Measurements from ENCODE around the gene TRPM8. TPM values are rescaled to one million over a fixed set of nuclear protein-coding genes. Genes with fewer than 3 reads are reported as not detected.
"Not testable (repeated sequence)": the region's sequence is repeated elsewhere in the genome, so short reads cannot be mapped to it uniquely, and the experiment has no call there.

Gene TRPM8
- not detected for total RNA-seq

GRCh38 chr2:233917116-233917515, at the start of gene TRPM8:
TRPM8 (plus strand) TSS chr2:233917373; CDS start chr2:233926538, 9,165 bp downstream.
- 37% methylated on average over 5 of the region's 5 CpGs for WGBS, 2 donors (ENCODE audit: low coverage in 1 of 2)
- ATAC-seq: no peak

GRCh38 chr2:233867993-233868532, 49.1 kb upstream of the TRPM8 start, which contains the start of gene MSL3B:
MSL3B (minus strand) TSS chr2:233868386.
- no peak for TF ChIP-seq POLR2A (IDR thresholded peaks at IDR 0.05)
- TF ChIP-seq, protein P1, sequence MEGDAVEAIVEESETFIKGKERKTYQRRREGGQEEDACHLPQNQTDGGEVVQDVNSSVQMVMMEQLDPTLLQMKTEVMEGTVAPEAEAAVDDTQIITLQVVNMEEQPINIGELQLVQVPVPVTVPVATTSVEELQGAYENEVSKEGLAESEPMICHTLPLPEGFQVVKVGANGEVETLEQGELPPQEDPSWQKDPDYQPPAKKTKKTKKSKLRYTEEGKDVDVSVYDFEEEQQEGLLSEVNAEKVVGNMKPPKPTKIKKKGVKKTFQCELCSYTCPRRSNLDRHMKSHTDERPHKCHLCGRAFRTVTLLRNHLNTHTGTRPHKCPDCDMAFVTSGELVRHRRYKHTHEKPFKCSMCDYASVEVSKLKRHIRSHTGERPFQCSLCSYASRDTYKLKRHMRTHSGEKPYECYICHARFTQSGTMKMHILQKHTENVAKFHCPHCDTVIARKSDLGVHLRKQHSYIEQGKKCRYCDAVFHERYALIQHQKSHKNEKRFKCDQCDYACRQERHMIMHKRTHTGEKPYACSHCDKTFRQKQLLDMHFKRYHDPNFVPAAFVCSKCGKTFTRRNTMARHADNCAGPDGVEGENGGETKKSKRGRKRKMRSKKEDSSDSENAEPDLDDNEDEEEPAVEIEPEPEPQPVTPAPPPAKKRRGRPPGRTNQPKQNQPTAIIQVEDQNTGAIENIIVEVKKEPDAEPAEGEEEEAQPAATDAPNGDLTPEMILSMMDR (IDR thresholded peaks at IDR 0.05): peak in 1 of 4 experiments; percentile 9
- peaks cover 10% of the 10 kb centered on the region for H3K27me3 ChIP-seq
- peak within 1 kb of the TSS in 3 of 4 donors; percentile 39 to 70 (median 64) for H3K27ac ChIP-seq
- no peaks in the 10 kb centered on the region for H3K4me1 ChIP-seq
- H3K36me3 ChIP-seq: no peaks in the 10 kb centered on the region
- peaks cover 0 to 10% (median 0%) of the 10 kb centered on the region in 3 donors for H3K9me3 ChIP-seq
- peak; percentile 28 for ATAC-seq
- peak within 1 kb of the TSS; percentile 33 to 51 for H3K4me3 ChIP-seq
- 6 to 16% methylated on average over 13 to 28 of the region's 50 CpGs for WGBS, 2 donors (ENCODE audit: low coverage in 1 of 2)

More at GRCh38 chr2:233917116-233917515, at the start of gene TRPM8:
- TF ChIP-seq POLR2A (IDR thresholded peaks at IDR 0.05): no peak
- no peak for TF ChIP-seq POLR2AphosphoS5 (IDR thresholded peaks at IDR 0.05)
- no peak for TF ChIP-seq EP300 (IDR thresholded peaks at IDR 0.05)
- TF ChIP-seq, protein P1 (IDR thresholded peaks at IDR 0.05): no peak
- Histone ChIP-seq H3K9me3 (peaks cover 0 to 6% (median 0%) of the 10 kb centered on the region in 3 donors), H3K4me1 (no peaks in the 10 kb centered on the region), H3K27me3 (peaks cover 44% of the 10 kb centered on the region), H3K36me3 (no peaks in the 10 kb centered on the region), H3K4me3 (no peak within 1 kb of the TSS), H3K27ac (no peak within 1 kb of the TSS)

DNA sequence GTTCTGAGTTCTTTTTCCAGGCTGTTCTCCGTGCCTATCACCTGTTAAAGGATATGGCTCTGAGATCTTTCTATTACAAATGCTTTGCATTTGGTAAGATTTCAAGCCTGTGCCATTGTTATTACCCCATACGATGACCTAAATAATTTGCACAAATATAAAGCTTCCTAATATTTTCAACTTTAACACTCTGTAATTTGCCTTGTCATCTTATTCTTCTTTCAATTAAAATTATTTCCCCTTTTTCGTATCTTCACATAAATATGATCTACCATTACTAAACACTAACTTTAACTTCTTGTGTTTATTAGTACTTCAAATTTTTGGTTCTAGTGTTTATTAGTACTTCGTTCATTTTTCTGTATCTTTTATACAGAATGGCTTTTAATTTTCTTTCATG, 45.7 kb upstream of the TRPM8 start:
- 50 to 53% methylated on average over 4 of the region's 4 CpGs for WGBS, 2 donors (ENCODE audit: low coverage in 1 of 2)
- peaks cover 0 to 10% (median 0%) of the 10 kb centered on the region in 3 donors for H3K9me3 ChIP-seq
- H3K27ac ChIP-seq: no peak overlapping the region
- TF ChIP-seq, protein P1 (IDR thresholded peaks at IDR 0.05): no peak
- TF ChIP-seq POLR2AphosphoS5 (IDR thresholded peaks at IDR 0.05) (no peak), POLR2A (IDR thresholded peaks at IDR 0.05) (no peak), EP300 (IDR thresholded peaks at IDR 0.05) (no peak)
- ATAC-seq: no peak
- peaks cover 31% of the 10 kb centered on the region for H3K27me3 ChIP-seq
- no peak overlapping the region for H3K4me3 ChIP-seq
- no peaks in the 10 kb centered on the region for H3K36me3 ChIP-seq
- no peaks in the 10 kb centered on the region for H3K4me1 ChIP-seq

DNA sequence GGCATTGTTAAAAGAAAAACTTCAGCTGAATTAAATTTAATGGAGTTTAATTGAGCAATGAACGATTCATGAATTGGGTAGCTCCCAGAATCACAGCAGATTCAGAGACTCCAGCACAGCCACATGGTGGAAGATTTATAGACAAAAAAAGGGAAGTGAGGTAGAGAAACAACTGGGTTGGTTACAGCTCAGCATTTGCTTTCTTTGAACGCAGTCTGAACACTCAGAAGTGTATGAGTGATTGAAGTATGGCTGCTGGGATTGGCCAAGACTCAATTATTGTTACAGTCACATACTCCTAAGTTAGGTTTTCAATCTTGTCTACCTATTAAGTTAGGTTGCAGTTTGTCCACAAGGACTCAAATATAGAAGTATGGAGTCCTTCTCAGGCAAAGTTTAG, 45.0 kb upstream of the TRPM8 start:
- H3K36me3 ChIP-seq, H3K4me1 ChIP-seq, H3K4me3 ChIP-seq, H3K27ac ChIP-seq, ATAC-seq: not testable (repeated sequence)
- H3K9me3 ChIP-seq: peaks cover 0 to 10% (median 0%) of the 10 kb centered on the region in 3 donors
- H3K27me3 ChIP-seq: peaks cover 31% of the 10 kb centered on the region
- WGBS, 2 donors (ENCODE audit: low coverage in 1 of 2): 43 to 45% methylated on average over 2 of the region's 2 CpGs

DNA sequence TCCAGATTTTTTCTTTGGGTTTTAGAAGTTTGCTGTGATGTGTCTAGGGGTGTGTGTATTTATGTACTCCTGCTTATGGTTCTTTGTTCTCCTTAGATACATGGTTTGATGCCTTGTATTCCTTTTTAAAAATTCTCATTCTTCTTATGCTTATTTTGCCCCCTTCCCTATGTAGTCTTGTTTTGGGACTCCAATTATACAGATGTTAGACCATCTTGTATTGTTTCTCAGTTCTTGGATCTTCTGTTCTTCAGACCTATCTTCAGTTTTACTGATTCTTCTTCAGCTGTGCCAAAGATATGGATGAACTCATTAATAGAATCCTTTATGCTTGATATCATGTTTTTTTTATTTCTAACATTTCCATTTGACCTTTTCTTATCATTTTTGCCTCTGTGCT, 34.8 kb upstream of the TRPM8 start:
- TF ChIP-seq EP300 (IDR thresholded peaks at IDR 0.05): no peak
- TF ChIP-seq POLR2AphosphoS5 (IDR thresholded peaks at IDR 0.05): no peak
- no peak for TF ChIP-seq POLR2A (IDR thresholded peaks at IDR 0.05)
- TF ChIP-seq, protein P1 (IDR thresholded peaks at IDR 0.05): no peak
- Histone ChIP-seq H3K9me3 (peaks cover 0 to 32% (median 0%) of the 10 kb centered on the region in 3 donors), H3K27me3 (peaks cover 23% of the 10 kb centered on the region), H3K27ac (no peak overlapping the region), H3K4me3 (no peak overlapping the region), H3K4me1 (no peaks in the 10 kb centered on the region), H3K36me3 (no peaks in the 10 kb centered on the region)
- ATAC-seq: no peak
